HG02938 (cell line): Measurements from ENCODE around the gene DAGLA.
A peak's percentile ranks its signal among the peaks of the same experiment; 100 is the strongest.

Source experiments
- ATAC-seq: cut with Tn5 transposase; IDR thresholded peaks from one replicate; pipeline ENCODE4 v1.9.1; 2021; ENCODE audit warnings: mild to moderate bottlenecking, moderate library complexity; ENCODE audit not compliant: unreplicated experiment

DAGLA gene

GRCh38 chr11:61775606-61776554 is 95.7 kb downstream of the DAGLA start:
- no peak for ATAC-seq

- no peak for ATAC-seq
Observed at GRCh38 chr11:61776561-61777075, 96.4 kb downstream of the DAGLA start.

GRCh38 chr11:61777234-61778090 is 97.3 kb downstream of the DAGLA start:
- ATAC-seq = no peak

- ATAC-seq = no peak
Observed at GRCh38 chr11:61778357-61778886, 98.2 kb downstream of the DAGLA start.

- ATAC-seq = no peak
Observed at GRCh38 chr11:61778920-61779650, 98.9 kb downstream of the DAGLA start.

- no peak for ATAC-seq
Observed at GRCh38 chr11:61779666-61780525, 99.7 kb downstream of the DAGLA start.

GRCh38 chr11:61780581-61781162 is 100.5 kb downstream of the DAGLA start:
- no peak for ATAC-seq

GRCh38 chr11:61781585-61781984 is 101.4 kb downstream of the DAGLA start:
- no peak for ATAC-seq

- no peak for ATAC-seq
Observed at GRCh38 chr11:61782299-61782698, 102.1 kb downstream of the DAGLA start.

GRCh38 chr11:61782841-61783240 is 102.7 kb downstream of the DAGLA start:
- ATAC-seq = no peak

GRCh38 chr11:61783717-61784505 is 103.7 kb downstream of the DAGLA start:
- ATAC-seq = no peak

- no peak for ATAC-seq
Observed at GRCh38 chr11:61784506-61784805, 104.3 kb downstream of the DAGLA start.

- ATAC-seq = no peak
Observed at GRCh38 chr11:61785837-61786402, 105.7 kb downstream of the DAGLA start.

- no peak for ATAC-seq
Observed at GRCh38 chr11:61787928-61788491, 107.8 kb downstream of the DAGLA start.

GRCh38 chr11:61791737-61792309 is 111.6 kb downstream of the DAGLA start:
- ATAC-seq = peak; percentile 36

GRCh38 chr11:61792310-61793082 is 112.3 kb downstream of the DAGLA start, which contains the start of the genes FEN1 and TMEM258:
Gene FEN1 (plus strand): TSS chr11:61792911. CDS start chr11:61795362, 2,451 bp downstream.
Gene TMEM258 (minus strand): TSS chr11:61792599. CDS start chr11:61792558, 41 bp downstream.
- peak; percentile 75 for ATAC-seq
